IMR-90 (cell line): Measurements from ENCODE around the gene SRC. TPM values are rescaled to one million over a fixed set of nuclear protein-coding genes. Genes with fewer than 3 reads are reported as not detected.

Experiments
- ATAC-seq: fragments of 200-7000 bp; cut with Tn5 transposase; 2 replicates; pipeline ENCODE4 v1.9.1; 2020; ENCODE audit warnings: low read depth, mild to moderate bottlenecking, moderate library complexity
- BruUV-seq: library from RNA; stranded (reverse); fragments of 400-500 nt; replicated peaks from 2 replicates; lab custom pipeline; 2021; lab: Mats Ljungman, UMichigan
- CTCF ChIA-PET: fragments of 300-600 bp; formaldehyde crosslinking; extraction: SDS; loops from one replicate; lab custom pipeline; 2021; ENCODE audit warnings: antibody characterized with exemption; lab: Yijun Ruan, JAX
- POLR2A ChIA-PET: fragments of 300-600 bp; sonication (Branson Sonifier 250); formaldehyde crosslinking; loops from one replicate; lab custom pipeline; 2022; ENCODE audit warnings: antibody characterized with exemption; ENCODE audit not compliant: unreplicated experiment; lab: Charles Lee
- DNase-seq: peaks from one replicate; pipeline ENCODE4 v3.0.0; 2013
- H2AFZ ChIP-seq: replicated peaks from 2 replicates; pipeline ENCODE3; 2013; ENCODE audit warnings: low read length, mild to moderate bottlenecking; ENCODE audit not compliant: poor library complexity
- H2AK5ac ChIP-seq: 2 replicates; pipeline ENCODE4 v1.6.1; 2013; ENCODE audit warnings: low read depth, low read length, inconsistent platforms
- H2AK9ac ChIP-seq: replicated peaks from 2 replicates; pipeline ENCODE3; 2013; ENCODE audit warnings: mild to moderate bottlenecking, low read depth, low read length, moderate library complexity; ENCODE audit not compliant: poor library complexity
- H2BK120ac ChIP-seq: 2 replicates; pipeline ENCODE4 v1.6.1; 2013; ENCODE audit warnings: low read depth, low read length, inconsistent platforms
- H2BK15ac ChIP-seq: 3 replicates; pipeline ENCODE4 v1.6.1; 2013; ENCODE audit warnings: low read depth, low read length, inconsistent platforms
- H2BK20ac ChIP-seq: 2 replicates; pipeline ENCODE4 v1.6.1; 2013; ENCODE audit warnings: low read depth, mild to moderate bottlenecking, inconsistent platforms, low read length, moderate library complexity
- H2BK5ac ChIP-seq: 2 replicates; pipeline ENCODE4 v1.6.1; 2013; ENCODE audit warnings: mild to moderate bottlenecking, low read depth, low read length, inconsistent platforms; ENCODE audit not compliant: poor library complexity, severe bottlenecking
- H3K14ac ChIP-seq: replicated peaks from 2 replicates; pipeline ENCODE4 v1.6.1; 2013; ENCODE audit warnings: low read depth, low read length, inconsistent platforms
- H3K18ac ChIP-seq: 2 replicates; pipeline ENCODE4 v1.6.1; 2013; ENCODE audit warnings: low read depth, low read length, control low read depth
- H3K23ac ChIP-seq: 2 replicates; pipeline ENCODE4 v1.6.1; 2013; ENCODE audit warnings: low read depth, low read length, inconsistent platforms
- H3K27ac ChIP-seq: 2 replicates; pipeline ENCODE4 v1.5.1; 2013; ENCODE audit warnings: mild to moderate bottlenecking, control low read depth, low read length; ENCODE audit not compliant: insufficient read depth
- H3K27me3 ChIP-seq: 2 replicates; pipeline ENCODE4 v1.6.1; 2013; ENCODE audit warnings: low read length; ENCODE audit not compliant: control insufficient read depth, insufficient read depth
- H3K36me3 ChIP-seq: 2 replicates; pipeline ENCODE4 v1.6.1; 2013; ENCODE audit warnings: low read length, mixed read lengths; ENCODE audit not compliant: control insufficient read depth, insufficient read depth
- H3K4ac ChIP-seq: 2 replicates; pipeline ENCODE4 v1.6.1; 2013; ENCODE audit warnings: low read depth, low read length, inconsistent platforms
- H3K4me1 ChIP-seq: 2 replicates; pipeline ENCODE4 v1.6.1; 2013; ENCODE audit warnings: low read length, mixed read lengths; ENCODE audit not compliant: control insufficient read depth, insufficient read depth
- H3K4me2 ChIP-seq: 2 replicates; pipeline ENCODE4 v1.6.1; 2013; ENCODE audit warnings: low read depth, mild to moderate bottlenecking, control low read depth, low read length, moderate library complexity
- H3K4me3 ChIP-seq: 2 replicates; pipeline ENCODE4 v1.5.1; 2013; ENCODE audit warnings: low read depth, mild to moderate bottlenecking, control low read depth, low read length, moderate library complexity; ENCODE audit not compliant: insufficient read depth
- H3K56ac ChIP-seq: 2 replicates; pipeline ENCODE4 v1.6.1; 2013; ENCODE audit warnings: low read length, inconsistent platforms; ENCODE audit not compliant: insufficient read depth; ENCODE audit errors: extremely low read depth
- H3K79me1 ChIP-seq, 2 experiments: 2 replicates each; pipeline ENCODE4 v1.6.1; 2013; ENCODE audit warnings: low read length in 2 of 2, inconsistent platforms in 1 of 2, low read depth in 1 of 2
- H3K9ac ChIP-seq: 2 replicates; pipeline ENCODE4 v1.6.1; 2013; ENCODE audit warnings: low read depth, low read length, control low read depth
- H3K9me1 ChIP-seq: 2 replicates; pipeline ENCODE4 v1.6.1; 2013; ENCODE audit warnings: low read length, inconsistent platforms; ENCODE audit not compliant: insufficient read depth
- H3K9me3 ChIP-seq: 2 replicates; pipeline ENCODE4 v1.6.1; 2013; ENCODE audit warnings: low read length; ENCODE audit not compliant: control insufficient read depth, insufficient read depth
- H4K20me1 ChIP-seq: 2 replicates; pipeline ENCODE4 v1.6.1; 2013; ENCODE audit warnings: low read length, inconsistent platforms; ENCODE audit not compliant: insufficient read depth
- H4K5ac ChIP-seq: 2 replicates; pipeline ENCODE4 v1.6.1; 2013; ENCODE audit warnings: mild to moderate bottlenecking, low read depth, low read length, control low read depth
- H4K8ac ChIP-seq, 2 experiments: 2 replicates each; pipeline ENCODE4 v1.6.1; 2013; ENCODE audit warnings: low read depth in 2 of 2, low read length in 2 of 2, control low read depth in 1 of 2, inconsistent platforms in 1 of 2
- H4K91ac ChIP-seq: 2 replicates; pipeline ENCODE4 v1.6.1; 2013; ENCODE audit warnings: low read depth, low read length, inconsistent platforms; ENCODE audit not compliant: insufficient read depth
- CEBPB ChIP-seq: IDR thresholded peaks from 2 replicates; pipeline ENCODE4 v1.6.1; 2012; ENCODE audit warnings: low read depth, low read length, improper control_type of control experiment
- CHD1 ChIP-seq: IDR thresholded peaks from 2 replicates; pipeline ENCODE4 v1.6.1; 2012; ENCODE audit warnings: low read depth, low read length, improper control_type of control experiment
- CTCF ChIP-seq: conservative IDR thresholded peaks from 2 replicates; pipeline ENCODE4 v1.5.1; 2012; ENCODE audit warnings: mild to moderate bottlenecking, low read depth, low read length, improper control_type of control experiment
- MAZ ChIP-seq: IDR thresholded peaks from 2 replicates; pipeline ENCODE4 v1.6.1; 2012; ENCODE audit warnings: low read depth, mild to moderate bottlenecking, low read length, improper control_type of control experiment, moderate library complexity, borderline replicate concordance
- NFE2L2 ChIP-seq: fragments of 150-350 bp; IDR thresholded peaks from 2 replicates; pipeline ENCODE4 v1.6.1; 2016; ENCODE audit warnings: low read depth, mild to moderate bottlenecking, low read length
- POLR2A ChIP-seq: IDR thresholded peaks from 2 replicates; pipeline ENCODE4 v1.6.1; 2012; ENCODE audit warnings: mild to moderate bottlenecking, low read depth, low read length
- SMC3 ChIP-seq: fragments of 150-350 bp; IDR thresholded peaks from 2 replicates; pipeline ENCODE4 v1.6.1; 2016; ENCODE audit warnings: low read depth, mild to moderate bottlenecking, antibody characterized with exemption, low read length, moderate library complexity
- WGBS, 2 experiments: methylation state at CpG; one replicate each; pipeline versions ENCODE4 v1.1.5 to v1.1.7; 2013; ENCODE audit warnings: missing lambda C conversion rate in 2 of 2; ENCODE audit not compliant: insufficient read length in 1 of 2; ENCODE audit errors: extremely low coverage in 2 of 2; 5-methylcytosine and 5-hydroxymethylcytosine counted together
- dilution Hi-C: fragments of 300-500 bp; cut with HindIII; formaldehyde crosslinking; loops from one replicate; pipeline ENCODE4 v1.14.3; 2018; ENCODE audit warnings: low sequenced_read_pairs; ENCODE audit not compliant: unreplicated experiment
- in situ Hi-C: fragments of 300-500 bp; cut with MboI; formaldehyde crosslinking; loops from 3 replicates; pipeline ENCODE4 v1.14.3; 2019; ENCODE audit warnings: low sequenced_read_pairs, inconsistent platforms, mixed read lengths
- intact Hi-C: fragments of 100-400 bp; cut with micrococcal nuclease; formaldehyde crosslinking; loops from 2 replicates; pipeline ENCODE4 v1.10.0; 2022
- polyA plus RNA-seq, 3 experiments: library from polyadenylated mRNA; depleted of rRNA; stranded (reverse); fragments of >200 nt; gene quantifications; 2 replicates each; pipeline ENCODE4 v1.2.3, GENCODE V29; 2012; ENCODE audit warnings: low replicate concordance in 1 of 3
- total RNA-seq: library from RNA; depleted of rRNA; stranded (reverse); fragments of >200 nt; gene quantifications from 2 replicates; pipeline ENCODE4 v1.2.3, GENCODE V29; 2012

SRC gene
- total and polyA plus RNA-seq, 2 of the 4 experiments (the other 2 are of a cell fraction) = 7.0 to 24.2 TPM

GRCh38 chr20:37308086-37309050, 37.6 kb upstream of the SRC start (continued):
- no peak for TF ChIP-seq MAZ

- no peak overlapping the region for H3K56ac ChIP-seq
Measured at GRCh38 chr20:37309290-37309689, 36.6 kb upstream of the SRC start.

More at GRCh38 chr20:37309290-37309689, 36.6 kb upstream of the SRC start:
- Histone ChIP-seq H2AK9ac (no peak overlapping the region), H2BK120ac (no peak overlapping the region), H3K4me2 (no peak overlapping the region), H2AFZ (no peak overlapping the region), H2AK5ac (no peak overlapping the region), H3K4me1 (peaks cover 22% of the 10 kb centered on the region), H3K27ac (no peak overlapping the region), H3K23ac (no peak overlapping the region), H3K9ac (no peak overlapping the region), H3K4me3 (no peak overlapping the region), H4K8ac (no peak overlapping the region), H4K91ac (no peak overlapping the region), H3K4ac (no peak overlapping the region), H2BK5ac (no peak overlapping the region), H3K27me3 (no peaks in the 10 kb centered on the region), H3K9me1 (peaks cover 34% of the 10 kb centered on the region), H4K20me1 (peaks cover 8% of the 10 kb centered on the region), H2BK15ac (no peak overlapping the region), H3K79me1 (peaks cover 39 to 88% of the 10 kb centered on the region in 2 experiments), H3K18ac (no peak overlapping the region), H3K9me3 (no peaks in the 10 kb centered on the region), H3K14ac (no peak overlapping the region), H2BK20ac (no peak overlapping the region), H3K36me3 (peaks cover 26% of the 10 kb centered on the region), H4K5ac (no peak overlapping the region)
- DNase-seq (no peak), ATAC-seq (no peak)
- CTCF ChIA-PET = no interaction called here
- intact Hi-C loops (no loop called here), dilution Hi-C loops (no loop called here), in situ Hi-C loops (no loop called here)
- POLR2A ChIA-PET = no interaction called here
- BruUV-seq = no TSS peak
- TF ChIP-seq POLR2A (no peak), CEBPB (no peak), NFE2L2 (no peak), CHD1 (no peak), CTCF (no peak), SMC3 (no peak)
- 100% methylated on average over 2 of the region's 6 CpGs; no CpG with 5 or more reads in 1 of the 2 experiments for WGBS, 2 experiments
